Measurements from ENCODE around the gene FBXL17.

Gene FBXL17

DNA sequence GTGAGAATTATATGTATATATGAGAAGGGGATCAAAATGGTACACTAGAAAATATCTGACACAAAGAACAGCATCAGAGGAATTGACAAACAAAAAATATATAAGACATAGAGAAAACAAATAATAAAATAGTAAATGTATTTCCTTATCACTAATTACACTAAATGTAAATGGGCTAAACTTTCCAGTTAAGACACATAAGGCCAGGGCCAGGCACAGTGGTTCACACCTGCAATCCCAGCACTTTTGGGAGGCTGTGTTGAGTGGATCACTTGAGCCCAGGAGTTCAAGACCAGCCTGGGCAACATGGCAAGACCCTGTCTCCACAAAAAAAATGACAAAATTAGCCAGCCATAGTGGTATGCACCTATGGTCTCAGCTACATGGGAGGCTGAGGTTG is 8.5 kb downstream of the FBXL17 start:
- DNase-seq (ENCODE audit: low read depth in 3 of 3): no peak

DNA sequence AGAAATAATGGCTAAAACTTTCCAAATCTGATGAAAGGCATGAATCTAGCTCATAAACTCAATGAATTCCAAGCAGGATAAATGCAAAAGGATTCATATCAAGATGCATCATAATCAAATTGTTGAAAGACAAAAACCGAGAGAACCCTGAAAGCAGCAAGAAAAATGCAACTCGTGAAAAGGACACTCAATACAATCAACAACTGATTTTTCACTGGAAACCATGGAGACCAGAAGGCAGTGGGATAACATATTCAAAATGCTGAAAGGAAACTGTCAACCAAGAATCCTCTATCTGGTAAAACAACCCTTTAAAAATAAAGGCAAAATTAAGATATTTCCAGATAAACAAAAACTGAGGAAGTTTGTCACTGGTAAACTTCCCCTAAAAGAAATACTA is 9.5 kb downstream of the FBXL17 start:
- DNase-seq (ENCODE audit: low read depth in 3 of 3): no peak

- no peak for DNase-seq (ENCODE audit: low read depth in 3 of 3)
Observed at GRCh38 chr5:108371263-108371662, 10.6 kb downstream of the FBXL17 start.

DNA sequence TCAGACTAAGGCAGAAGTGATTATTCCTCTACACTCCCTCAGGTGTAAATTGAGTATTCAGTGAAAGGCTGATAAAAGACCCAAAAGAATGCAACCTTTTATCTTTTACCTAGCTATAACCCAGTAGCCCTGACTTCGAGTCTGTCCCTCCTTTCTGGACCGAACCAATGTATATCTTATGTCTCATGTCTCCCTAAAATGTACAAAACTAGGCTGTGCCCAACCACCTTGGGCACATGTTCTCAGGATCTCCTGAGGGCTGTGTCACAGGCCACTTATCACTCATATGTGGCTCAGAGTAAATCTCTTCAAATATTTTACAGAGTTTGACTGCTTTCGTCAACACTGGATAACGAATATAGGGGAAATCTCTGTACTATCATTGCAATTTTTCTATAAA is 12.7 kb downstream of the FBXL17 start:
- DNase-seq (ENCODE audit: low read depth in 3 of 3): no peak

GRCh38 chr5:108367679-108368334 is 14.1 kb downstream of the FBXL17 start:
- DNase-seq (ENCODE audit: low read depth in 3 of 3): no peak

DNA sequence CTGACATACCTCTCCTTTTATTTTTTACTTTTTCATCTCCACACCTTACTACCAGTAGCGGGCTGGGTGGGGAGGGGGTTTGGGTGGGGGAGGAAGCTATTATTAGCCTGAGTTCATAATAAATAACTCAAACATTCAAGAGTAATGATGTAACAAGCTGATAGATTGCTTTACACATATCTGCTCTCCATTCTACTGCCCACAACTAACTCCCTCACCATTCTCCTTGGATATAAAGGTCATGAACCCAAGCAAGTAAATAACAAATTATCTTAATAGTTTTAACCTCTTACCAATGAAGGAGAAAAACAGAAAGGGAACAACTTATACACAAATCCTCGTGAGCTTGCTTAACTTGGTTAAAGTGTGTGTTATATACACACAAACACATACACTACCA is 15.4 kb downstream of the FBXL17 start:
- no peak for DNase-seq (ENCODE audit: low read depth in 3 of 3)

DNA sequence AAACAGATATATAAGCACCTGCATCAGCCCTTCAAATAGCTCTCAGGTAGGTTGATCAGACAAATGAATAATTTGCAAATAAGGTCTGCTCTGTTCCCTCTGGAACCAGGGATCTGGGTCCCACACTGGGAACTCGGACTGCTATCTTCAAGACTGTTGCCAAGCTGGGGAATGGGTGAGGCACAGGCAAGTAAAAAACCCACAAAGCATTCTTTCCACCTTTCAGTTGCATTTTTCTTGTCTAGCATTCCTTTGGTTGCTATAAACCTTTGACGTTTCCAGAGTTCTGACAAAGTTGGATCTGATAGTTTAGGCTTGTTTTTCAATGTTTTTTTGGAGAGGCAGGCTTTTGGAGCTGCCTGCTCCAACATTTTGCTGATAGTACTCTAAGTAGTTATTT is 20.1 kb downstream of the FBXL17 start:
- DNase-seq (ENCODE audit: low read depth in 3 of 3): no peak

- no peak for DNase-seq (ENCODE audit: low read depth in 3 of 3)
Observed at GRCh38 chr5:108361239-108361638, 20.7 kb downstream of the FBXL17 start.

DNA sequence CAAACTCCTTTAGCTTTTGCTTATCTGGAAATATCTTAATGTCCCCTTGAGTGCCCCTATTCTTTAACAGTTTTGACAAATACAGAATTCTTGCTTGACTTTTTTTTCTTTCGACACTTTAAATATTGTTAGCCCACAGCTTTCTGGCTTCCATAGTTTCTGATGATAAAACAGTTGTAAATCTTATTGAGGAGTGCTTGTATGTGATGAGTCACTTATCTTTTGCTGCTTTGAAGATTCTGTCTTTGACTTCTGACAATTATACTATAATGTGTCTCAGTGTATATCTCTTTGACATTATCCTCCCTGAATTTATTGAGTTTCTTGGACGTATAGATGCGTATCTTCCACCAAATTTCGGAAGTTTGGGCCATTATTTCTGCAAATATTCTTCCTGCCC is 21.6 kb downstream of the FBXL17 start:
- DNase-seq (ENCODE audit: low read depth in 3 of 3): no peak

DNA sequence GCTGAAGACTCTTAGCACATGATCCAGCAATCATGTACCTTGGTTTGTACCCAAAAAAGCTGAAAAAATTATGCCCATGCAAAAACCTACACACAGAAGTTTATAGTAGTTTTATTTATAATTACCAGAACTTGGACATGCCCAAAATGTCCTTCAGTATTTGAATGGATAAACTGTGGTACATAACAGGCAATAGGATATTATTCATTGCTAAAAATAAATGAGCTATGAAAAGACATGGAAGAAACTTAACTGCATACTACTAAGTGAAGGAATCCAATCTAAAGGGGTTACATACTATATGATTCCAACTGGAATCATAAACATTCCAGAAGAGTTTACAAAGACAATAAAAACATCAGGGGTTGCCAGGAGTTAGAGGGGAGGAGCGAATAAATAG is 25.6 kb downstream of the FBXL17 start:
- DNase-seq (ENCODE audit: low read depth in 3 of 3): no peak

DNA sequence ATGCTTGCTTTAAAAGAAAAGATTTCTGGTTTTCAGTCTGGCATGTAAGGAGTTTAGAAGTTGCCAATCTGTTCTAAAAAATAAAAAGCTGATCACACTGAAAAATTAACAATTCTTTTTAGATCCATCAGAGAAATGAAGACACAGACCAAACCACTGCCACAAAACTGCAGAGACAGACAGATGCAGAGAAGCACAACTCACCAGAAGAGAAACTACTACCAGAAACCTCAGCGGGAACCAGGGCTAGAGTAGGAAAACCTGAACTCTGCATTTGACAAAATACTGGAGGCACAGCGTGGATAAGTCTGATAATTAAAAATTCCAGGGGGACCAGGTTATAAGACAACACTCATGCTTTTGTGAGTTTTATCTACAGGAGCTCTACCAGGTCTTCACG is 28.8 kb downstream of the FBXL17 start:
- no peak for DNase-seq (ENCODE audit: low read depth in 3 of 3)

- DNase-seq (ENCODE audit: low read depth in 3 of 3): no peak
Observed at GRCh38 chr5:108345541-108346171, 36.2 kb downstream of the FBXL17 start.

GRCh38 chr5:108344103-108344822 is 37.6 kb downstream of the FBXL17 start:
- DNase-seq (ENCODE audit: low read depth in 3 of 3): no peak

- DNase-seq (ENCODE audit: low read depth in 3 of 3): no peak
Observed at GRCh38 chr5:108341866-108342265, 40.0 kb downstream of the FBXL17 start.

DNA sequence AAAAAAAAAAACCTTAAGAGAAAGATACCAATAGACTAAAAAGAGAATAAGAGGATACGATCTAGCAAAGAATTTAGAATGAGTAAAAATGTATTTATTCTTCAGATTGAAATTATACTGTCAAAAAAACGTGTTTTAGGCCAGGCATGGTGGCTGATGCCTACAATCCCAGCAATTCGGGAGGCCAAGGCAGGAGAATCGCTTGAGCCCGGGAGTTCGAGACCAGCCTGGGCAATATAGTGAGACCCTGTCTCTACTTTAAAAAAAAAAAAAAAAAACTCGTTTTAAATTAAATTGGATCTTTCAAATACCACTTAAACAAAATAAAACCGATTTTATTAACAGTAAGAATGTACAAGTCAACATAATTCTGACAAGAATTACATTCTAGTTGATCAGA is 41.8 kb downstream of the FBXL17 start:
- no peak for DNase-seq (ENCODE audit: low read depth in 3 of 3)

DNA sequence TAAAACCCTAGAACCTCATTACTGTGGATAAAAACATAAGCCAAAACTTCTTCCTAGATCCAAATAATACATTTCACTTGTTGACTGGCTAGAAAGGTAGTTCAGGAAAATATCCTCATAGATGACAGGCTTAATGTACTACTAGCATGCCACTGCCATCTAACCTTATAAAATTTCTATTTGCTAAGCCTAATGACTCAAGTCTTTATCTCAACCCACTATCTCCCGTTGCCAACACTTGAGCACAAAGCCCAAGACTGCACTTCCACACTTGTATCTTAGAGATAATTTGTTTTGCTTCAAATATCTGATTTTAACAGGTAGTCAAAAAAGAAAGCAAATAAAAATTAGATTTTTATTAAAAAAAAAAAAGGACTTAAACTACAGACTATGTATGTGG is 42.7 kb downstream of the FBXL17 start:
- no peak for DNase-seq (ENCODE audit: low read depth in 3 of 3)

- DNase-seq (ENCODE audit: low read depth in 3 of 3): no peak
Observed at GRCh38 chr5:108334225-108334624, 47.7 kb downstream of the FBXL17 start.

DNA sequence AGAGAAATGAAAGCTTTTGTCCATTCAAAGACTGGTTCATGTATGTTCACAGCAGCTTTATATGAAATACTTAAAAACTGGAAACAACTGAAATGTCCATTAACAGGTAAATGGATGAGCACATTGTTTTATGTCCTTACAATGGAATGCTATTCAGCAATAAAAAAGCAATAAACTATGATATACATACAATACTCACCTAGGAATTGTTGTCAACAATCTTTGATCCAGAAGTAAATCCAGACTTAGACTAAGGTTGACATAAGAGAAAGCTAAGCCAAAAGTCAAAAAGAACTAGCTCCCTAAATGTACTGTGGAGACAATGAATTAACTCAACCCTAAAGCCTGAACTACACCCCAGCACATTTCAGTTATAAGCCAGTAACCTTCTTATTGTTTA is 54.9 kb downstream of the FBXL17 start:
- no peak for DNase-seq (ENCODE audit: low read depth in 3 of 3)

DNA sequence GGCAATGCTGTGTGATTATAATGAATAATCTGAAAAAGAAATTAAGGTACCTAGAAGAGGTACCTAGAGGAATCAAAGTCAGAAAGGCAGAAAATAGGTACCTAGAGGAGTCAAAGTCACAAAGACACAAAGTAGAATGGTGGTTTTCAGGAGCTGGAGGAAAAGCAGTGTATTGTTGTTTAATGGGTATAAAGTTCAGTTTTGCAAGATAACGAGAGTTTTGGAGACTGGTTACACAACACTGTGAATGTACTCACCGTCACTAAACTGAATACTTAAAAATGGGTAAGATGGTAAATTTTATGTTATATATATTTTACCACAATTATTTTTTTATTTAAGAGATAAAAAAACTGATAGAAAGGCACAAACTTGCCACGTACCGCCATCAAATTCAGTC is 57.0 kb downstream of the FBXL17 start:
- DNase-seq (ENCODE audit: low read depth in 3 of 3): no peak

GRCh38 chr5:108321341-108321740 is 60.6 kb downstream of the FBXL17 start:
- DNase-seq (ENCODE audit: low read depth in 3 of 3): no peak

- no peak for DNase-seq (ENCODE audit: low read depth in 3 of 3)
Observed at GRCh38 chr5:108320231-108320630, 61.7 kb downstream of the FBXL17 start.

GRCh38 chr5:108315829-108316228 is 66.1 kb downstream of the FBXL17 start:
- DNase-seq (ENCODE audit: low read depth in 3 of 3): no peak

- no peak for DNase-seq (ENCODE audit: low read depth in 3 of 3)
Observed at GRCh38 chr5:108312258-108312657, 69.6 kb downstream of the FBXL17 start.

Measured in stimulated activated CD4-positive, alpha-beta T cell treated with anti-CD3 and anti-CD28 coated beads, TNF-alpha, amount 100 ng/mL, for 4 hours (primary cell).